Measurements from ENCODE around the gene PLXNA2.

- TF ChIP-seq, protein P1, sequence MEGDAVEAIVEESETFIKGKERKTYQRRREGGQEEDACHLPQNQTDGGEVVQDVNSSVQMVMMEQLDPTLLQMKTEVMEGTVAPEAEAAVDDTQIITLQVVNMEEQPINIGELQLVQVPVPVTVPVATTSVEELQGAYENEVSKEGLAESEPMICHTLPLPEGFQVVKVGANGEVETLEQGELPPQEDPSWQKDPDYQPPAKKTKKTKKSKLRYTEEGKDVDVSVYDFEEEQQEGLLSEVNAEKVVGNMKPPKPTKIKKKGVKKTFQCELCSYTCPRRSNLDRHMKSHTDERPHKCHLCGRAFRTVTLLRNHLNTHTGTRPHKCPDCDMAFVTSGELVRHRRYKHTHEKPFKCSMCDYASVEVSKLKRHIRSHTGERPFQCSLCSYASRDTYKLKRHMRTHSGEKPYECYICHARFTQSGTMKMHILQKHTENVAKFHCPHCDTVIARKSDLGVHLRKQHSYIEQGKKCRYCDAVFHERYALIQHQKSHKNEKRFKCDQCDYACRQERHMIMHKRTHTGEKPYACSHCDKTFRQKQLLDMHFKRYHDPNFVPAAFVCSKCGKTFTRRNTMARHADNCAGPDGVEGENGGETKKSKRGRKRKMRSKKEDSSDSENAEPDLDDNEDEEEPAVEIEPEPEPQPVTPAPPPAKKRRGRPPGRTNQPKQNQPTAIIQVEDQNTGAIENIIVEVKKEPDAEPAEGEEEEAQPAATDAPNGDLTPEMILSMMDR (IDR thresholded peaks at IDR 0.05), result no peak
- no peak for TF ChIP-seq POLR2A (IDR thresholded peaks at IDR 0.05)
Observed at GRCh38 chr1:208264469-208265121, 20.4 kb upstream of the PLXNA2 start.
